ENCODE results near the gene C2orf66. TPM values are rescaled to one million over a fixed set of nuclear protein-coding genes. Genes with fewer than 3 reads are reported as not detected.

C2orf66 gene
- total RNA-seq, 1 donor from 2014 or later, result 0.54 TPM

DNA sequence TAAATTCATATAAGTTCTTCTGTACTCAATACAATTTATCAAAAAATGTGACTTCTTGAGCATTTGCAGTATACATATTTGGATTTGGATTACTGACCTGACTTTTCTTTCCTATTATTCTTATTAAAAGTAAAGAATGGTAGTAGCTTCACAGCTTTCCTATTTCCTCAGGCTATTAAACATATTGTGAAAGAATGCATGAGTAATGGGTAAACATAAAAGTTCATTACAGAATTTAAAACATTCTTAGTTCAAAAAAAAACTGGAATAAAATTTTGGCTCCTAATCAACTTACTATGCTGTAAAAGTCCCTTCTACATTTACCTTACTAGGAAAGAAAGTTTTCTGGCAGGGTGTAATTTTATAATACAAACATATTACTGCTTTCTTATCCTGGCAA is 27.3 kb upstream of the C2orf66 start:
- no peaks in the 10 kb centered on the region for H3K79me2 ChIP-seq (ENCODE audit: insufficient read depth, low read length)
- Mint-ChIP-seq H3K4me3 (ENCODE audit: unreplicated experiment) (no peak overlapping the region), H3K27me3 (ENCODE audit: low read depth, unreplicated experiment) (no peaks in the 10 kb centered on the region), H3K9me3 (ENCODE audit: unreplicated experiment) (no peaks in the 10 kb centered on the region), H3K4me1 (ENCODE audit: low read depth, unreplicated experiment) (no peaks in the 10 kb centered on the region), H3K36me3 (ENCODE audit: low read depth, unreplicated experiment) (peaks cover 3% of the 10 kb centered on the region), H3K27ac (ENCODE audit: unreplicated experiment) (no peak overlapping the region)
- H3K4me3 ChIP-seq (ENCODE audit: insufficient read depth, low read depth, low read length), result no peak overlapping the region
- H3K9me3 ChIP-seq (ENCODE audit: insufficient read depth, low read depth, low read length), result no peaks in the 10 kb centered on the region
- H3K36me3 ChIP-seq (ENCODE audit: insufficient read depth, low read length), result peaks cover 3% of the 10 kb centered on the region
- FAIRE-seq (no peak), DNase-seq (ENCODE audit: low read depth) (no peak)
- no peak overlapping the region for H3K9ac ChIP-seq (ENCODE audit: low read length)
- no peak overlapping the region for H3K27ac ChIP-seq (ENCODE audit: low read depth, low read length)
- no peaks in the 10 kb centered on the region for H4K20me1 ChIP-seq (ENCODE audit: insufficient read depth, low read length)
- TF ChIP-seq, protein P1, sequence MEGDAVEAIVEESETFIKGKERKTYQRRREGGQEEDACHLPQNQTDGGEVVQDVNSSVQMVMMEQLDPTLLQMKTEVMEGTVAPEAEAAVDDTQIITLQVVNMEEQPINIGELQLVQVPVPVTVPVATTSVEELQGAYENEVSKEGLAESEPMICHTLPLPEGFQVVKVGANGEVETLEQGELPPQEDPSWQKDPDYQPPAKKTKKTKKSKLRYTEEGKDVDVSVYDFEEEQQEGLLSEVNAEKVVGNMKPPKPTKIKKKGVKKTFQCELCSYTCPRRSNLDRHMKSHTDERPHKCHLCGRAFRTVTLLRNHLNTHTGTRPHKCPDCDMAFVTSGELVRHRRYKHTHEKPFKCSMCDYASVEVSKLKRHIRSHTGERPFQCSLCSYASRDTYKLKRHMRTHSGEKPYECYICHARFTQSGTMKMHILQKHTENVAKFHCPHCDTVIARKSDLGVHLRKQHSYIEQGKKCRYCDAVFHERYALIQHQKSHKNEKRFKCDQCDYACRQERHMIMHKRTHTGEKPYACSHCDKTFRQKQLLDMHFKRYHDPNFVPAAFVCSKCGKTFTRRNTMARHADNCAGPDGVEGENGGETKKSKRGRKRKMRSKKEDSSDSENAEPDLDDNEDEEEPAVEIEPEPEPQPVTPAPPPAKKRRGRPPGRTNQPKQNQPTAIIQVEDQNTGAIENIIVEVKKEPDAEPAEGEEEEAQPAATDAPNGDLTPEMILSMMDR (IDR thresholded peaks at IDR 0.05; ENCODE audit: insufficient read depth, low read depth, low read length), result no peak
- no peak for TF ChIP-seq EZH2 (IDR thresholded peaks at IDR 0.05; ENCODE audit: insufficient read depth, low read length)
- H3K4me2 ChIP-seq (ENCODE audit: low read length), result no peak overlapping the region
- no peaks in the 10 kb centered on the region for H3K4me1 ChIP-seq (ENCODE audit: insufficient read depth, low read length)
- no peaks in the 10 kb centered on the region for H3K27me3 ChIP-seq (ENCODE audit: insufficient read depth, low read length)
- H2AFZ ChIP-seq (ENCODE audit: low read depth, low read length), result no peak overlapping the region

- no peak overlapping the region for H3K4me3 ChIP-seq (ENCODE audit: insufficient read depth, low read depth, low read length)
- H3K9ac ChIP-seq (ENCODE audit: low read length), result no peak overlapping the region
- H2AFZ ChIP-seq (ENCODE audit: low read depth, low read length), result no peak overlapping the region
- FAIRE-seq (no peak), DNase-seq (ENCODE audit: low read depth) (no peak)
- Mint-ChIP-seq H3K27me3 (ENCODE audit: low read depth, unreplicated experiment) (no peaks in the 10 kb centered on the region), H3K9me3 (ENCODE audit: unreplicated experiment) (no peaks in the 10 kb centered on the region), H3K27ac (ENCODE audit: unreplicated experiment) (no peak overlapping the region), H3K4me3 (ENCODE audit: unreplicated experiment) (no peak overlapping the region), H3K36me3 (ENCODE audit: low read depth, unreplicated experiment) (no peaks in the 10 kb centered on the region), H3K4me1 (ENCODE audit: low read depth, unreplicated experiment) (peaks cover 3% of the 10 kb centered on the region)
- no peaks in the 10 kb centered on the region for H3K27me3 ChIP-seq (ENCODE audit: insufficient read depth, low read length)
- H3K36me3 ChIP-seq (ENCODE audit: insufficient read depth, low read length), result no peaks in the 10 kb centered on the region
- H3K79me2 ChIP-seq (ENCODE audit: insufficient read depth, low read length), result no peaks in the 10 kb centered on the region
- no peak overlapping the region for H3K27ac ChIP-seq (ENCODE audit: low read depth, low read length)
- H3K9me3 ChIP-seq (ENCODE audit: insufficient read depth, low read depth, low read length), result no peaks in the 10 kb centered on the region
- H4K20me1 ChIP-seq (ENCODE audit: insufficient read depth, low read length), result no peaks in the 10 kb centered on the region
- no peaks in the 10 kb centered on the region for H3K4me1 ChIP-seq (ENCODE audit: insufficient read depth, low read length)
- TF ChIP-seq, protein P1 (IDR thresholded peaks at IDR 0.05; ENCODE audit: insufficient read depth, low read depth, low read length), result no peak
- TF ChIP-seq EZH2 (IDR thresholded peaks at IDR 0.05; ENCODE audit: insufficient read depth, low read length), result no peak
- no peak overlapping the region for H3K4me2 ChIP-seq (ENCODE audit: low read length)
Observed at GRCh38 chr2:196830701-196831100, 21.5 kb upstream of the C2orf66 start.

GRCh38 chr2:196827356-196827755 is 18.2 kb upstream of the C2orf66 start:
- no peaks in the 10 kb centered on the region for H3K9me3 Mint-ChIP-seq (ENCODE audit: unreplicated experiment)
- no peaks in the 10 kb centered on the region for H3K36me3 ChIP-seq (ENCODE audit: insufficient read depth, low read length)
- no peaks in the 10 kb centered on the region for H3K79me2 ChIP-seq (ENCODE audit: insufficient read depth, low read length)
- H3K27ac Mint-ChIP-seq (ENCODE audit: unreplicated experiment), result no peak overlapping the region
- H2AFZ ChIP-seq (ENCODE audit: low read depth, low read length), result no peak overlapping the region
- FAIRE-seq (no peak), DNase-seq (ENCODE audit: low read depth) (no peak)
- no peak overlapping the region for H3K4me3 Mint-ChIP-seq (ENCODE audit: unreplicated experiment)
- no peaks in the 10 kb centered on the region for H3K27me3 Mint-ChIP-seq (ENCODE audit: low read depth, unreplicated experiment)
- H3K27ac ChIP-seq (ENCODE audit: low read depth, low read length), result no peak overlapping the region
- no peaks in the 10 kb centered on the region for H3K27me3 ChIP-seq (ENCODE audit: insufficient read depth, low read length)
- H3K9me3 ChIP-seq (ENCODE audit: insufficient read depth, low read depth, low read length), result no peaks in the 10 kb centered on the region
- peaks cover 14% of the 10 kb centered on the region for H3K4me1 Mint-ChIP-seq (ENCODE audit: low read depth, unreplicated experiment)
- no peaks in the 10 kb centered on the region for H4K20me1 ChIP-seq (ENCODE audit: insufficient read depth, low read length)
- no peak overlapping the region for H3K4me2 ChIP-seq (ENCODE audit: low read length)
- peaks cover 10% of the 10 kb centered on the region for H3K4me1 ChIP-seq (ENCODE audit: insufficient read depth, low read length)
- no peak overlapping the region for H3K4me3 ChIP-seq (ENCODE audit: insufficient read depth, low read depth, low read length)
- H3K36me3 Mint-ChIP-seq (ENCODE audit: low read depth, unreplicated experiment), result no peaks in the 10 kb centered on the region
- TF ChIP-seq, protein P1 (IDR thresholded peaks at IDR 0.05; ENCODE audit: insufficient read depth, low read depth, low read length), result no peak
- TF ChIP-seq EZH2 (IDR thresholded peaks at IDR 0.05; ENCODE audit: insufficient read depth, low read length), result no peak
- no peak overlapping the region for H3K9ac ChIP-seq (ENCODE audit: low read length)
